ENCODE data around the gene R3HDM4. TPM values are rescaled to one million over a fixed set of nuclear protein-coding genes. Genes with fewer than 3 reads are reported as not detected.
A peak's percentile ranks its signal among the peaks of the same experiment; 100 is the strongest.

R3HDM4 gene
- total and polyA plus RNA-seq, 10 donors = 41.0 to 175 (median 89.1) TPM

DNA sequence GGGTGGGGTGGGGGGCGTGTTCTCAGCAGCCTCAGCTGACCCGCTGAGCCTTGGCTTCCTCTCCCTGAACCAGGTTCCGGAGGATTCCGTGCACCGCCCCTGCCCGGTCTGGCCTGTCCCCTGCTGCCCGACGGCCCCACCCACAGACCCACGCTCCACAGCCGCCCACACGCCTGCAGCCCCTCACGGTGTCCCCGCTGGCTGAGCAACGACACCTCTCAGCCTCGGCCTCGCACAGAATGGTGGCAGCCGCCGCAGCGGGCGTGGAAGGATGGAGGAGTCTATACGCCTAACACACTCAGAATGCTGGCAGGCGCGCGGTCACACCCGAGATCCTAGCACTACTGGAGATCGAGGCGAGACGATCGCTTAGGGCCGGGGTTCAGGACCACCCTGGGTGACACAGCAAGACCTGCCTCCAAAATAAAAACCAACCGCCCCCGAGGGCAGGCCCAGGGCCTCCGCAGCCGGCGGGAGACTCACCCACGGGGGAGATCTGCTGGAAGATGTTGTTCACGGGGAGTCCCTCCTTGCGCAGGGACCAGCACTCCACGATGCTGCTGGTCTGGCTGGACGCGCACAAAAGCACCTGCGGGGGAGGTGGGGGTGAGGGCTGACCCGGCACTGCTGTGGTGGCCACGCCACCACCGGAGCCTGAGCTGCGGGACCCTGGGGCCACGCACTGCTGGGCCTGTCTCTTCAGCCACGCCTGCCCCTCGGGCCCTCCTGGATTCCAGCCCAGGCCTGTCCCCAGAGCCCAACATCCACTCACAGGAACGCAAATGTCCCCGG is 28.4 kb downstream of the R3HDM4 start:
- Histone ChIP-seq H3K27me3 (replicated peaks in 1 of 7) (no peaks in the 10 kb centered on the region), H3K9me3 (no peaks in the 10 kb centered on the region), H3K27ac (no peak overlapping the region), H3K4me1 (no peaks in the 10 kb centered on the region), H3K4me3 (no peak overlapping the region), H3K36me3 (peaks cover 0 to 100% (median 80%) of the 10 kb centered on the region in 6 donors)
- TF ChIP-seq POLR2A (IDR thresholded peaks at IDR 0.05) (no peak), POLR2AphosphoS5 (IDR thresholded peaks at IDR 0.05) (no peak)
- TF ChIP-seq, protein P1, sequence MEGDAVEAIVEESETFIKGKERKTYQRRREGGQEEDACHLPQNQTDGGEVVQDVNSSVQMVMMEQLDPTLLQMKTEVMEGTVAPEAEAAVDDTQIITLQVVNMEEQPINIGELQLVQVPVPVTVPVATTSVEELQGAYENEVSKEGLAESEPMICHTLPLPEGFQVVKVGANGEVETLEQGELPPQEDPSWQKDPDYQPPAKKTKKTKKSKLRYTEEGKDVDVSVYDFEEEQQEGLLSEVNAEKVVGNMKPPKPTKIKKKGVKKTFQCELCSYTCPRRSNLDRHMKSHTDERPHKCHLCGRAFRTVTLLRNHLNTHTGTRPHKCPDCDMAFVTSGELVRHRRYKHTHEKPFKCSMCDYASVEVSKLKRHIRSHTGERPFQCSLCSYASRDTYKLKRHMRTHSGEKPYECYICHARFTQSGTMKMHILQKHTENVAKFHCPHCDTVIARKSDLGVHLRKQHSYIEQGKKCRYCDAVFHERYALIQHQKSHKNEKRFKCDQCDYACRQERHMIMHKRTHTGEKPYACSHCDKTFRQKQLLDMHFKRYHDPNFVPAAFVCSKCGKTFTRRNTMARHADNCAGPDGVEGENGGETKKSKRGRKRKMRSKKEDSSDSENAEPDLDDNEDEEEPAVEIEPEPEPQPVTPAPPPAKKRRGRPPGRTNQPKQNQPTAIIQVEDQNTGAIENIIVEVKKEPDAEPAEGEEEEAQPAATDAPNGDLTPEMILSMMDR (IDR thresholded peaks at IDR 0.05 in 8 of 11, conservative IDR thresholded peaks at IDR 0.05 in 3 of 11) = no peak
- WGBS, 5 donors = 93 to 96% (median 94%) methylated on average over 37 to 51 of the region's 51 CpGs
- DNase-seq = no peak
- intact Hi-C loops (cut with DNase I; ENCODE audit: low total_unique reads) = no loop called here

DNA sequence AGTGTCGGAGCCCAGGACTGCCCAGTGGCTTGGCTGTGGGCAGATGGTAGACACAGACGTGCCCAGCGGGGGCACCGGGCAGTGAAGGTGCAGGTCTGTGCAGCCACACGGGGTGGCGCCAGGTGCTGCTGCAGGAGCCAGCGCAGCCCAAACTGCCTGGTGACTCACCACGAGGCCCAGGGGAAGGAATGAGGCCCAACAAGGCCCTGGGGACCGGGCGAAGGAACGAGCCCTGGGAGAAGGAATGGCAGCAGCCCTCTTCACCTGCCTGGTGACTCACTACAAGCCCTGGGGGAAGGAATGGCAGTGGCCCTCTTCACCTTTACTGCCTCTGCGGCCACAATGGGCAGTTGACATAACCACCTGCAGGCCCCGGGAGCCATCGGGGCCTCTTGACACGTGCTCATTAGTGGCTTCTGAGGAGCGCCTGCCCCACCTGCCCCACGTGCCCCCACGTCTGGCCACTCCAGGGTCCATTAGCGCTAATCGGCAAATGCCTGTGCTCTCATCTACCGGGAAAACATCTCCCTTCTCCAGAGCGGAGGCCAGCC is 29.3 kb downstream of the R3HDM4 start:
- Histone ChIP-seq H3K9me3 (no peaks in the 10 kb centered on the region), H3K27ac (no peak overlapping the region), H3K4me1 (no peaks in the 10 kb centered on the region), H3K4me3 (no peak overlapping the region), H3K36me3 (peaks cover 0 to 100% (median 76%) of the 10 kb centered on the region in 6 donors), H3K27me3 (replicated peaks in 1 of 7) (no peaks in the 10 kb centered on the region)
- WGBS, 5 donors = 89 to 95% (median 94%) methylated on average over 22 of the region's 22 CpGs
- intact Hi-C loops (cut with DNase I; ENCODE audit: low total_unique reads) = no loop called here
- no peak for DNase-seq
- TF ChIP-seq POLR2AphosphoS5 (IDR thresholded peaks at IDR 0.05) = peak in 1 of 3 donors; percentile 22
- TF ChIP-seq, protein P1 (IDR thresholded peaks at IDR 0.05 in 8 of 11, conservative IDR thresholded peaks at IDR 0.05 in 3 of 11) = no peak

DNA sequence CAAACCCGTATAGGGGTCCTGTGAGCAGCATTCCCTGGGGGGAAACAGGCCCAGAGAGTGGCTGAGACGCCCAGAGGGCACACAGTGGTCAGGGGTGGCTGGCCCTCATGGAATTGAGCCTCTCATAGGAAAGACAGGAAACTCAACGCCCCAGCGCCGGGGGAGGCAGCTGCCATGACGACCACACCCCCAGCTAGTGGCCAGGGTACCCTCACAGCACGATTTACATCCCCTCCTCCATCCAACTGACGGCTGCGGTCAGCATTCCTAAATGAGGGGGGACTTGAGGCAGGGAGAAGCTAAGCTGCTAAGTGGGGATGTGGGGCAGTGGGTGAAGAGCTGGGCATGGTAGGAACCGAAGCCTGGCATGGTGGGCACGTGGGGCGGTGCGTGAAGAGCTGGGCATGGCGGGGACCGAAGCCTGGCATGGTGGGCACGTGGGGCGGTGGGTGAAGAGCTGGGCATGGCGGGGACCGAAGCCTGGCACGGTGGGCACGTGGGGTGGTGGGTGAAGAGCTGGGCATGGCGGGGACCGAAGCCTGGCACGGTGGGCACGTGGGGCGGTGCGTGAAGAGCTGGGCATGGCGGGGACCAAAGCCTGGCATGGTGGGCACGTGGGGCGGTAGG is 30.0 kb downstream of the R3HDM4 start:
- H3K27me3 ChIP-seq (replicated peaks in 1 of 7) = no peaks in the 10 kb centered on the region
- intact Hi-C loops (cut with DNase I; ENCODE audit: low total_unique reads) = no loop called here
- no peaks in the 10 kb centered on the region for H3K9me3 ChIP-seq
- no peak for DNase-seq
- no peak overlapping the region for H3K27ac ChIP-seq
- no peak overlapping the region for H3K4me3 ChIP-seq
- 88 to 96% (median 93%) methylated on average over 15 to 30 of the region's 30 CpGs for WGBS, 5 donors
- H3K36me3 ChIP-seq = peaks cover 0 to 94% (median 71%) of the 10 kb centered on the region in 6 donors
- TF ChIP-seq POLR2AphosphoS5 (IDR thresholded peaks at IDR 0.05) (no peak), POLR2A (IDR thresholded peaks at IDR 0.05) (no peak)
- H3K4me1 ChIP-seq = no peaks in the 10 kb centered on the region

DNA sequence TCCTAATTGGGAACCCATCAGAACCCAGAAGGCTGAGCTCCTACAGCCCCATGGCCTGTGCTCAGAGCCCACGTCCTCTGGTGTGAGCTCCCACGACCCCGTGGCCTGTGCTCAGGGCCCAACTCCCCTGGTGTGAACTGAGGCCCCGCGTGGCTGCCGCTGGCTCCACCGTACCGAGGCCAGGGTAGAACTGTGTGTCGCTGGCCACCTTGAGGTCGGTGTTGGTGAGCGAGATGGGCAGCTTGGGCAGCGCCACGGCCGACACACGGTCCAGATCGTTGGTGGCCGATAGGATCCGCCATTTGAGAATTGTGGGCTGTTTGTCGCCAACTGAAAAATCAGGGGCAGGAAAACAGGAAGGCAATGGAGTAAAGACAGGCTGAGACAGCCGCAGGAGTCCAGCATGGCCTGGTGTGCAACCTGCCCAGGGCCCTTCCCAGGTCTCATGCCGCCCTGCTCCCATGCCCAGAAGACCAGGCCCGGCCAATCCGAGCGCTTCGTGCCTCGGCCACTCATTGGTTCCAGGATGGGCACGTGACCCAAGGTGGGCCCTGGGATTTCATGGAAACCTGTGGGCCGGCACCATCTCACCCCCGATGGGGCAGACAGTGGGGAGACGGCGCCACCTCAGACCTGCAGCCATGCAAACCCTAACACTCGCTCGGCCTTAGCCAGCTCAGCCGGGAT is 31.5 kb downstream of the R3HDM4 start:
- DNase-seq = no peak
- no peaks in the 10 kb centered on the region for H3K27me3 ChIP-seq (replicated peaks in 1 of 7)
- WGBS, 5 donors = 95 to 98% (median 97%) methylated on average over 33 to 34 of the region's 34 CpGs
- no peak for TF ChIP-seq POLR2A (IDR thresholded peaks at IDR 0.05)
- TF ChIP-seq POLR2AphosphoS5 (IDR thresholded peaks at IDR 0.05) = peak in 1 of 3 donors; percentile 28
- no peak overlapping the region for H3K4me3 ChIP-seq
- no peak overlapping the region for H3K27ac ChIP-seq
- H3K36me3 ChIP-seq = peaks cover 0 to 90% (median 71%) of the 10 kb centered on the region in 6 donors
- no peaks in the 10 kb centered on the region for H3K9me3 ChIP-seq
- intact Hi-C loops (cut with DNase I; ENCODE audit: low total_unique reads) = no loop called here
- H3K4me1 ChIP-seq = no peaks in the 10 kb centered on the region
